ENCODE data around the gene SAFB. TPM values are rescaled to one million over a fixed set of nuclear protein-coding genes. Genes with fewer than 3 reads are reported as not detected.

Gene SAFB
- total RNA-seq, 1 donor from 2014 or later, result 61.1 TPM

DNA sequence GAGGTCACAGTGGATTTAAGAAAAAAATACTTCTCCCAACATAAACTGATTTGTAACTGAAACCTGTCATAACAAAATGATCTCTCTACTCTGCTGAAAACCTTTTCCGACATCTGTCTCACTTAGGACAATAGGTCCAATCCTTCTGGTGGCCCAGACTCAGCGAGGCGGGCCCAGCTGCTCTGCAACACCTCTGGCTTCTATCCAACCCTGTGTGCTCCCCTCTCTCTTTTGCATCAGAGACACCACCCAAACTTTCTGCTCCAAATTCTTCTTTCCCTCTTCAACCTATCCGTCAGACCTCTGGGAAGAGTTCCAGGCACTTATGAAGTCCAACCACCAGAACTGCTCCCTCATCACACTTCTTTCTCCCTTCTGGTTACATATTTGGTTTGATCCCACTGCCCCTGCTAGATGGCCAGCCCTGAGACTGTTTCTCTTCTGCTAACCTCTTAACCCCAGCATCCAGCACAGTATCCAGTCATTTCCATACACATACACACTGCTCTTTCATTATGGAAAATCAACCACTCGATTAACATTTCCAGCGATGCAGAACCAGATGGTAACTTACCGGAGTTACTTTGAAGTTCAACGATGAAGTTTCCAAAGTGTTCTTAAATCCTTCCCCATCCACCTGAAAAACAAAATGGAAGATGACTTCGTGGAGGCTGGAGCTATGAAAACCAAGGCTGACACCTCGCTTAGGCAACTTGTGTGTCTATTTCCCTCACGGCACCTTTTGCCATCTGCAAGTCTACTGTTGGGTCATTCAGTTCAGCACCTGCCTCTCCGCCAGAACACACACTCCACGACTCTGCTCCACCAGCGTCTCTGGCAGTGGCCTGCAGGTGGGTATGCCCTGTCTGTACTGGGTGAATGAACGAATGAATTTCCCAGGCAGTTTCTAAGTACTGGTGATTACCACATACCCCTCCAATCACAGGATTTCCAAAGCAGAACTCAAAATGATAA lies 9.7 kb upstream of the SAFB start:
- Histone ChIP-seq H3K27me3 (ENCODE audit: control insufficient read depth in 3 of 3, insufficient read depth in 3 of 3, low read length in 3 of 3) (no peaks in the 10 kb centered on the region), H3K36me3 (ENCODE audit: control insufficient read depth in 3 of 3, insufficient read depth in 3 of 3, low read length in 3 of 3) (peaks cover 64 to 77% (median 74%) of the 10 kb centered on the region in 3 donors), H3K4me1 (ENCODE audit: control insufficient read depth in 3 of 3, insufficient read depth in 3 of 3, low read length in 3 of 3) (peaks cover under 1 to 4% (median 2%) of the 10 kb centered on the region in 3 donors), H3K9me3 (ENCODE audit: control insufficient read depth in 3 of 3, low read length in 3 of 3) (no peaks in the 10 kb centered on the region), H3K4me3 (ENCODE audit: low read length in 3 of 3) (no peak overlapping the region), H3K9ac (ENCODE audit: low read depth in 1 of 3, low read length in 3 of 3) (no peak overlapping the region), H3K27ac (ENCODE audit: low read depth, low read length) (no peak overlapping the region)

DNA sequence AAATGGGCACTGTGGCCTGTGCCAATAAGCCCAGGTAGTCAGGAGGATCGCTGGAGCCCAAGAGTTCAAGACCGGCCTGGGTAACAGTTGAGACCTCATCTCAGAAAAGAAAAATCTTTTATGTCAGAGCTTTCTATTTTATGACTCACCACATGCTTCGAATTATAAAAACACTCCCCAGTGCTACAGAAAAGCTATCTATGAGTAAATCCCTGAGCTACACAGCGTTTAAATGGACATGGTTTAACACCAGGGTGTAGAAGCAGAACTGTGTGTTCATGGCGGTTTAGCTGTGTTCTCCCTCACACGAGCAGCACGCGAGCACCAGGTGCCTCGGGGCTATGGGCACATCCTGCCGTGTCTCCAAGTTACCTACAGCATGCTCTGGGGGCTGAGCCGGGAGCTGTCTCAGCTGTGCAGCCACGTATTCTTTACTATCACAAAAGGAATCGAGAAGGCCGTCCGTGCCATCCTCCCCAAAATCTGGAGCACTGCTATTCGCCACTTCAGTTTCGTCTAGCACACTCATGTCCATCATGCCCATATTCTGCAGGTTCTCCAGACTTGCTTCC lies 7.0 kb upstream of the SAFB start:
- Histone ChIP-seq H3K9ac (ENCODE audit: low read depth in 1 of 3, low read length in 3 of 3) (no peak overlapping the region), H3K4me1 (ENCODE audit: control insufficient read depth in 3 of 3, insufficient read depth in 3 of 3, low read length in 3 of 3) (peaks cover 21 to 23% (median 21%) of the 10 kb centered on the region in 3 donors), H3K9me3 (ENCODE audit: control insufficient read depth in 3 of 3, low read length in 3 of 3) (no peaks in the 10 kb centered on the region), H3K27me3 (ENCODE audit: control insufficient read depth in 3 of 3, insufficient read depth in 3 of 3, low read length in 3 of 3) (no peaks in the 10 kb centered on the region), H3K27ac (ENCODE audit: low read depth, low read length) (no peak overlapping the region), H3K4me3 (ENCODE audit: low read length in 3 of 3) (no peak overlapping the region), H3K36me3 (ENCODE audit: control insufficient read depth in 3 of 3, insufficient read depth in 3 of 3, low read length in 3 of 3) (peaks cover 51 to 72% (median 60%) of the 10 kb centered on the region in 3 donors)

DNA sequence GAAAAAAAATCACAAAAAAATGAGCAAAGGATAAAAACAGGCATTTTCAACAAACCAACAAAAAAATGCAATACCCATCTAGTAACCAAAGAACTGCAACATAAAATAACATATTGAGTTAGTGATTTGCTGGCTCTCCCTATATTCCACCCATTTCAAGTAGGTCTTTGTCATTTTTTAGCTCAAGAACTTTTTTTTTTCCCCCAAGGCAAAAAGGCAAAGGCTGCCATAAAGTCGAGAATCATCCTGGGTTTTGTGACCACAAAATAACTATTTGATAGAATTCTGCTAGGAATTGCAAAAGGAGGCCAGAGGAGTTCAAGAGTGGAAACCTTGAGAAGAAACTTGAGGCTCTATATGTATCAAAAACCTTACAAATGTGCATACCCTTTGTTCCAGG lies 5.8 kb upstream of the SAFB start:
- no peak overlapping the region for H3K4me3 ChIP-seq (ENCODE audit: low read length in 3 of 3)
- H3K27ac ChIP-seq (ENCODE audit: low read depth, low read length), result no peak overlapping the region
- peaks cover 48 to 71% (median 55%) of the 10 kb centered on the region in 3 donors for H3K36me3 ChIP-seq (ENCODE audit: control insufficient read depth in 3 of 3, insufficient read depth in 3 of 3, low read length in 3 of 3)
- no peak overlapping the region for H3K9ac ChIP-seq (ENCODE audit: low read depth in 1 of 3, low read length in 3 of 3)
- no peaks in the 10 kb centered on the region for H3K27me3 ChIP-seq (ENCODE audit: control insufficient read depth in 3 of 3, insufficient read depth in 3 of 3, low read length in 3 of 3)
- no peaks in the 10 kb centered on the region for H3K9me3 ChIP-seq (ENCODE audit: control insufficient read depth in 3 of 3, low read length in 3 of 3)
- H3K4me1 ChIP-seq (ENCODE audit: control insufficient read depth in 3 of 3, insufficient read depth in 3 of 3, low read length in 3 of 3), result peaks cover 31 to 34% (median 31%) of the 10 kb centered on the region in 3 donors

GRCh38 chr19:5618591-5618990 lies 4.3 kb upstream of the SAFB start:
- H3K4me1 ChIP-seq (ENCODE audit: control insufficient read depth in 3 of 3, insufficient read depth in 3 of 3, low read length in 3 of 3), result peaks cover 32 to 34% (median 34%) of the 10 kb centered on the region in 3 donors
- H3K9me3 ChIP-seq (ENCODE audit: control insufficient read depth in 3 of 3, low read length in 3 of 3), result no peaks in the 10 kb centered on the region
- peak overlapping the region in 2 of 3 donors; percentile 43 to 63 for H3K9ac ChIP-seq (ENCODE audit: low read depth in 1 of 3, low read length in 3 of 3)
- no peak overlapping the region for H3K27ac ChIP-seq (ENCODE audit: low read depth, low read length)
- peak overlapping the region in 1 of 3 donors; percentile 23 for H3K4me3 ChIP-seq (ENCODE audit: low read length in 3 of 3)
- no peaks in the 10 kb centered on the region for H3K27me3 ChIP-seq (ENCODE audit: control insufficient read depth in 3 of 3, insufficient read depth in 3 of 3, low read length in 3 of 3)
- H3K36me3 ChIP-seq (ENCODE audit: control insufficient read depth in 3 of 3, insufficient read depth in 3 of 3, low read length in 3 of 3), result peaks cover 37 to 56% (median 41%) of the 10 kb centered on the region in 3 donors

DNA sequence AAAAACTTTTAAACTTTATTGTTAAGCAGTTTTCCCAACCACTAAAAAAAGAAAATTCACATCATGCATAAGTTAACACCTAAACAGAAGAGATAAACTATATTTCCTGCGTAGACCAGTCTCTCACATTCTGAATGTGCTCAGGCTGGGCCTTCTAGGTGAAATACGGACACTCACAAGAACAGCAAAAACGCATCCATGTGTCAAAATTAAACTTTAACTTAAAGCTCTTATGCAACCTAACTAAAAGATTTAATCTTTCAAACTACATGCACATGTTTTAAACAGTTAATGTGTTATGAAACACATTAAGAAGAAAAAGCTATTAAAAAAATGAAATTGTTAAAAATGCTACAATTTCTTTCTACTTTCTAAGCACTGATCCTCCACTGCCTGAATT lies 2.9 kb upstream of the SAFB start:
- Histone ChIP-seq H3K4me3 (ENCODE audit: low read length in 3 of 3) (no peak overlapping the region), H3K4me1 (ENCODE audit: control insufficient read depth in 3 of 3, insufficient read depth in 3 of 3, low read length in 3 of 3) (peaks cover 40 to 42% (median 42%) of the 10 kb centered on the region in 3 donors), H3K27ac (ENCODE audit: low read depth, low read length) (no peak overlapping the region), H3K36me3 (ENCODE audit: control insufficient read depth in 3 of 3, insufficient read depth in 3 of 3, low read length in 3 of 3) (peaks cover 26 to 43% (median 30%) of the 10 kb centered on the region in 3 donors), H3K9me3 (ENCODE audit: control insufficient read depth in 3 of 3, low read length in 3 of 3) (no peaks in the 10 kb centered on the region), H3K27me3 (ENCODE audit: control insufficient read depth in 3 of 3, insufficient read depth in 3 of 3, low read length in 3 of 3) (no peaks in the 10 kb centered on the region), H3K9ac (ENCODE audit: low read depth in 1 of 3, low read length in 3 of 3) (peak overlapping the region in 2 of 3 donors; percentile 24 to 65)

DNA sequence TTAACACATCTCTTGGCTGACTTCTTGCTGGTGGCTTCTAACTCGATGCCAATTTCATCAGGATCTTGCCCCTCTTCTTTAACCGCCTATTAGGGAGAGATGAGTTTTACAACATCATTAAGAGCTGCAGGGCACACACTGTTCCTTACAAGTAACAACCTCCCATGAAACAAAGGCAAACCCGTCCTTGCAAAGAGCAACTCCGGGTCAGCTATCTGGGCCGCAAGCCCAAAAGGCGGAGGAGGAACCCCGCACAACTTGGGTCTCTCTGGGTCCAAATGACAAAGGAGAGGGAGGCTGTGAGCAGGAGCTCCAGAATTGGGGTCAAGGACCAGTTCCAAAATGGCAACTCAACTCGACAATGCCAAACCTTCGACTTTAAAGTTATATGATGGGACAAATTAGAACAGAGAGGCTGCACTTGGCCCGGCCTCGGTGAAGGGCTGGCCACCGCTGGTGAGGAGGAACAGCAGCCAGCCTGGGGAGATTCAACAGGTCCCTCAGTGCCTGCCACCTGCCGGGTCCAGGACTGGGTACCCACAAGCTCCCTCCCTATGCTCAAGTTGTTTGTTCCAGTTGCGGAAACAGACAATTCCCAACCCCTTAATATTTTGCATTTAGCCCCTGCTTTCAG lies 1.5 kb upstream of the SAFB start:
- H3K27ac ChIP-seq (ENCODE audit: low read depth, low read length), result peak overlapping the region; percentile 97
- H3K4me1 ChIP-seq (ENCODE audit: control insufficient read depth in 3 of 3, insufficient read depth in 3 of 3, low read length in 3 of 3), result peaks cover 55 to 56% (median 55%) of the 10 kb centered on the region in 3 donors
- peak overlapping the region; percentile 88 to 94 (median 91) for H3K4me3 ChIP-seq (ENCODE audit: low read length in 3 of 3)
- no peaks in the 10 kb centered on the region for H3K27me3 ChIP-seq (ENCODE audit: control insufficient read depth in 3 of 3, insufficient read depth in 3 of 3, low read length in 3 of 3)
- peaks cover 17 to 41% (median 30%) of the 10 kb centered on the region in 3 donors for H3K36me3 ChIP-seq (ENCODE audit: control insufficient read depth in 3 of 3, insufficient read depth in 3 of 3, low read length in 3 of 3)
- no peaks in the 10 kb centered on the region for H3K9me3 ChIP-seq (ENCODE audit: control insufficient read depth in 3 of 3, low read length in 3 of 3)
- peak overlapping the region; percentile 94 to 98 (median 97) for H3K9ac ChIP-seq (ENCODE audit: low read depth in 1 of 3, low read length in 3 of 3)

DNA sequence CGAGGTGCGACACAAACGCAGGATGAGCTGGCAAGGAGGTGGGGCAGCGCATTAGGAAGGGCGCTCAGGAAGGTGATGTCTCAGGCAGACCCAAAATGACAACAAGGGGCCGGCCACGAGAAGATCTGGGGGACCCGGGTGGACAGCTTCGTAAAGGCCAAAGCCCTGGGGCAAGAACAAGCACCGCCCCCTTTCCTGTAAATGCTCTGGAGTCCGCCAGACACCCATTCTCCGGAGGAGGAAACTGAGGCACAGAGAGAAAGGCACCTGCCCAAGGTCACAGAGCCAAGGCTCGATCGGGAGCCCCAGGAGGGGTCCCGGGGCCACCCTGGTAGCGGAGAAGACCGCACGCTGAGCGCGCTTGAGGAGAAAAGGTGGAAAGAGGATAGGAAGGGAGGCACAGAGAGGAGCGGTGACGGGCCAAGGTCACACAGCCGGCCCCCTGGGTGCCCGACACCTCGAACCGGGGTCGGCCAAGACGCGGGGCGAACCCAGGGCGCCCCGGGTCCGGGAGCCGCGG lies 878 bp upstream of the SAFB start:
- peaks cover 22 to 45% (median 36%) of the 10 kb centered on the region in 3 donors for H3K36me3 ChIP-seq (ENCODE audit: control insufficient read depth in 3 of 3, insufficient read depth in 3 of 3, low read length in 3 of 3)
- peak overlapping the region; percentile 94 to 98 (median 97) for H3K9ac ChIP-seq (ENCODE audit: low read depth in 1 of 3, low read length in 3 of 3)
- H3K9me3 ChIP-seq (ENCODE audit: control insufficient read depth in 3 of 3, low read length in 3 of 3), result no peaks in the 10 kb centered on the region
- H3K4me1 ChIP-seq (ENCODE audit: control insufficient read depth in 3 of 3, insufficient read depth in 3 of 3, low read length in 3 of 3), result peaks cover 58 to 62% (median 61%) of the 10 kb centered on the region in 3 donors
- H3K4me3 ChIP-seq (ENCODE audit: low read length in 3 of 3), result peak overlapping the region; percentile 88 to 94 (median 91)
- peak overlapping the region; percentile 97 for H3K27ac ChIP-seq (ENCODE audit: low read depth, low read length)
- no peaks in the 10 kb centered on the region for H3K27me3 ChIP-seq (ENCODE audit: control insufficient read depth in 3 of 3, insufficient read depth in 3 of 3, low read length in 3 of 3)

DNA sequence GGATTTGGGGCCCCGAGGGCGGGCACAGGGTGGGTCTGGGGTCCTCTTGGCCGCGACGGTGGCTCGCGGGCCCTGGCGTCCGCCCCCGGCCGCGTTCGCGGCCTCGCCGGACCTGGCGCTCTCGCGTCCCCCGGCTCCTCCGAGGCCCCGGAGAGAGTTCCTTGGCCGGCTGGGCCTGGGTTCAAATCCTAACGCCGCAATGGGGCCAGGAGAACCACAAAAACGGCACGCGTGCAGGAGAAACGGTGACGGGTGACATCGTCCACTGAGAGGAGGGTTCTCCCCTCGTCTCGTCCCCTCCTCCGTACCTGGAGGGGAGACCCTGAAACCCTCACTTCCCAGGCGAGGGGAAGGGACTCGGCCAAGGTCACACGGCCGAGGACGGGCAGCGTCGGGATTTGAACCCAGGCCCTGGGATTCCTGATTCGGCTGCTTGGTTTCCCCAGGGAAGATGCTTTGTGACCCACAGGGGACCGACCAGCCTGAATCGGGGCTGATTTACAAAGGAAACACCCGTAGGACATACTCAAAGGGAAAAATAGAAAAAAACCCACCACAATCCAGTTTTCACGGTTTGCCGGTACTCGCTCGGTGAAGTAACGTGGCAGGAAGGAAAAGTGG lies 624 bp downstream of the SAFB start:
- peak overlapping the region; percentile 88 to 99 (median 98) for H3K4me3 ChIP-seq (ENCODE audit: low read length in 3 of 3)
- no peaks in the 10 kb centered on the region for H3K9me3 ChIP-seq (ENCODE audit: control insufficient read depth in 3 of 3, low read length in 3 of 3)
- peak overlapping the region; percentile 98 to 99 (median 98) for H3K9ac ChIP-seq (ENCODE audit: low read depth in 1 of 3, low read length in 3 of 3)
- H3K27ac ChIP-seq (ENCODE audit: low read depth, low read length), result peak overlapping the region; percentile 96
- peaks cover 61 to 69% (median 67%) of the 10 kb centered on the region in 3 donors for H3K4me1 ChIP-seq (ENCODE audit: control insufficient read depth in 3 of 3, insufficient read depth in 3 of 3, low read length in 3 of 3)
- no peaks in the 10 kb centered on the region for H3K27me3 ChIP-seq (ENCODE audit: control insufficient read depth in 3 of 3, insufficient read depth in 3 of 3, low read length in 3 of 3)
- peaks cover 27 to 47% (median 40%) of the 10 kb centered on the region in 3 donors for H3K36me3 ChIP-seq (ENCODE audit: control insufficient read depth in 3 of 3, insufficient read depth in 3 of 3, low read length in 3 of 3)

DNA sequence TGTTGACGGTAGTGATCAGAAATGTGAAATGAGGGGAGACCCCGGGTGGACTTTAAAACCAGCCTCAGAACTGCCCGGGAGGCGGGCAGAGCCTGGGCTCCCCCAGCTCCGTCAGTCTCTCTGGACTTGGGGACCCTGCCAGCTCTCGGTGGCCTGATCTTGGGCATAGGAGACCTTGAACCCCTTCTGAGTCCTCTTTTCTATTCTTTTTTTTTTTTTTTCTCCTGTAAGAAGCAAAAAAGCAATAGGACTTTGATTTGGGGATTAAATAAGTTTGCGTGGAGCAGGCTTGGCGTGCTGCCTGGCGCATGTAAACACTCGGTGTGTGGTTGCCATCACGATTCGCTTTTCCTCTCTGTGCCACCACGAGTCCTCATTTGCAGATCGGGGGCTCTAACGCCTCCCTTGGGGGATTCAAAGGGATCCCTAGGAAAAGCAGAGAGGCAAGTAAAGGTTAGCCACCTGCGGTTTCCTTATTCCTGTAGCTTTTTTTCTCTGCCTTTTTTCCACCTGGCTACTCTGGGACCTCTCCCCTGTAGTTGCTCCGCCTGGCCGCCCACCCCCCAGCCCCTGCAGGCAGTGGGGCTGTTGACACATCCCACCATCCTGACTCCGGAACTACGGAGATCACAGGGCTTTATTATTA lies 1.3 kb downstream of the SAFB start:
- H3K27me3 ChIP-seq (ENCODE audit: control insufficient read depth in 3 of 3, insufficient read depth in 3 of 3, low read length in 3 of 3), result no peaks in the 10 kb centered on the region
- peak overlapping the region; percentile 88 to 99 (median 98) for H3K4me3 ChIP-seq (ENCODE audit: low read length in 3 of 3)
- H3K36me3 ChIP-seq (ENCODE audit: control insufficient read depth in 3 of 3, insufficient read depth in 3 of 3, low read length in 3 of 3), result peaks cover 30 to 46% (median 44%) of the 10 kb centered on the region in 3 donors
- peaks cover 61 to 69% (median 67%) of the 10 kb centered on the region in 3 donors for H3K4me1 ChIP-seq (ENCODE audit: control insufficient read depth in 3 of 3, insufficient read depth in 3 of 3, low read length in 3 of 3)
- no peaks in the 10 kb centered on the region for H3K9me3 ChIP-seq (ENCODE audit: control insufficient read depth in 3 of 3, low read length in 3 of 3)
- peak overlapping the region; percentile 96 for H3K27ac ChIP-seq (ENCODE audit: low read depth, low read length)
- H3K9ac ChIP-seq (ENCODE audit: low read depth in 1 of 3, low read length in 3 of 3), result peak overlapping the region; percentile 98 to 99 (median 98)

All from skeletal muscle tissue (tissue), 4 donors.